HEK293T (cell line): Measurements from ENCODE around the gene COQ4.

Source experiments
- ARNT ChIP-seq: fragments of 450-650 bp; IDR thresholded peaks from 2 replicates; pipeline ENCODE4 v1.6.1; 2017; ENCODE audit warnings: mild to moderate bottlenecking
- BHLHE40 ChIP-seq: fragments of 450-650 bp; IDR thresholded peaks from 2 replicates; pipeline ENCODE4 v1.6.1; 2016; ENCODE audit warnings: mild to moderate bottlenecking, moderate library complexity, borderline replicate concordance
- CTBP1 ChIP-seq: fragments of 450-650 bp; IDR thresholded peaks from 2 replicates; pipeline ENCODE4 v1.6.1; 2016; ENCODE audit warnings: borderline replicate concordance
- ELF4 ChIP-seq: fragments of 450-650 bp; IDR thresholded peaks from 2 replicates; pipeline ENCODE4 v1.6.1; 2017; ENCODE audit warnings: antibody characterized with exemption
- FOXM1 ChIP-seq: fragments of 450-650 bp; IDR thresholded peaks from 2 replicates; pipeline ENCODE4 v1.6.1; 2017; ENCODE audit warnings: mild to moderate bottlenecking, borderline replicate concordance
- HDGF ChIP-seq: fragments of 450-650 bp; IDR thresholded peaks from 2 replicates; pipeline ENCODE4 v1.6.1; 2017; ENCODE audit warnings: antibody characterized with exemption, borderline replicate concordance
- LEF1 ChIP-seq: fragments of 450-650 bp; IDR thresholded peaks from 2 replicates; pipeline ENCODE4 v1.6.1; 2017; ENCODE audit warnings: mild to moderate bottlenecking, borderline replicate concordance
- NFRKB ChIP-seq: fragments of 450-650 bp; IDR thresholded peaks from 2 replicates; pipeline ENCODE4 v1.6.1; 2016; ENCODE audit warnings: mild to moderate bottlenecking, moderate library complexity
- PKNOX1 ChIP-seq: fragments of 450-650 bp; IDR thresholded peaks from 2 replicates; pipeline ENCODE4 v1.6.1; 2016
- SP1 ChIP-seq: fragments of 450-650 bp; IDR thresholded peaks from 2 replicates; pipeline ENCODE4 v1.6.1; 2017
- SUZ12 ChIP-seq: fragments of 450-650 bp; IDR thresholded peaks from 2 replicates; pipeline ENCODE4 v1.6.1; 2016; ENCODE audit warnings: mild to moderate bottlenecking
- TARDBP ChIP-seq: fragments of 450-650 bp; IDR thresholded peaks from 2 replicates; pipeline ENCODE4 v1.6.1; 2016

- TF ChIP-seq SP1 (no peak), FOXM1 (no peak), PKNOX1 (no peak), ELF4 (no peak), CTBP1 (no peak), HDGF (no peak), BHLHE40 (no peak), LEF1 (no peak), NFRKB (no peak), SUZ12 (no peak), TARDBP (no peak), ARNT (no peak)
These were observed 18.3 kb upstream of the COQ4 start for GRCh38 chr9:128304136-128304970.
